BJ (cell line): ENCODE results near the gene AOPEP. TPM values are rescaled to one million over a fixed set of nuclear protein-coding genes. Genes with fewer than 3 reads are reported as not detected.

Experiments
- CTCF ChIA-PET: fragments of 350-600 bp; formaldehyde crosslinking; extraction: SDS; loops from one replicate; lab custom pipeline; 2021; ENCODE audit warnings: antibody characterized with exemption, inconsistent platforms; lab: Yijun Ruan, JAX
- POLR2A ChIA-PET: fragments of 300-600 bp; sonication (Branson Sonifier 250); formaldehyde crosslinking; extraction: SDS; loops from one replicate; lab custom pipeline; 2021; ENCODE audit warnings: antibody characterized with exemption; lab: Charles Lee
- DNase-seq: peaks from one replicate; pipeline ENCODE4 v3.0.0-alpha.2; 2011; ENCODE audit warnings: low read depth
- H3K27me3 ChIP-seq: 2 replicates; pipeline ENCODE4 v1.6.0; 2011; ENCODE audit warnings: low read length; ENCODE audit not compliant: control insufficient read depth, insufficient read depth
- H3K36me3 ChIP-seq: 2 replicates; pipeline ENCODE4 v1.5.1; 2011; ENCODE audit warnings: low read length; ENCODE audit not compliant: control insufficient read depth, insufficient read depth
- H3K4me3 ChIP-seq: 2 replicates; pipeline ENCODE4 v1.5.1; 2011; ENCODE audit warnings: low read depth, mild to moderate bottlenecking, control low read depth, low read length
- polyA plus RNA-seq: library from polyadenylated mRNA; depleted of rRNA; stranded (reverse); fragments of >200 nt; gene quantifications from 2 replicates; pipeline ENCODE4 v1.2.3, GENCODE V29; 2011
- TF ChIP-seq, protein P1 (sequence below): IDR thresholded peaks from 2 replicates; pipeline ENCODE4 v1.5.1; 2011; ENCODE audit warnings: low read depth, mild to moderate bottlenecking, control low read depth, inconsistent platforms, low read length, moderate library complexity; ENCODE audit not compliant: insufficient read depth

Gene AOPEP
- polyA plus RNA-seq, 1 experiment: 52.1 TPM

DNA sequence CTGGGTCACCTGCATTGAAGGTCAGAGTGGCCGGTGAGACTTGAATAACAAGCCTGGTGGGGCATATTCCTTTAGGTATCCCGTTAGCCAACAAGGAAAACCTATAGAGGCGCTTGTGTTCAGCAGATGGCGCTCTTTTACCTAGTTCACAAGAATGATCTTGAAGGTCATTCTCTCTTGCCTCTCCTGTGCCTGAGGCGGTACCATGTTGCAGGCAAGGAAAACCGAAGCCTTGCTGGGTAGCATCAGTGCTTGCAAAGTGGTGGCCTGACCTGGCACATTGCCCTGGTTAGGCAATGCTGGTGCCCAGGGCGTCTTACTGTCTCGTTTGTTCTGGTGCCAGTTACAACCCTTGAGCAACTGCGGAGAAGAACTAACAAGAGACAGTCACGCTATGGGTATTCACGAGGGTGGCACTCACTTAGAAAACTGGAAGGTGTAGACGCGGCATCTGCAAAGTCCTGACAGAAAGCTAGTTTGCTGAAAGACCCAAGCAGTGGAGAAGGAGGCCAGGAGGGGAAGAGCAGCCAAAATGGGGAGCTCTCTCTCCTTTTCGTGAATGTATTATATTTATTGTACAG lies 56.7 kb downstream of the AOPEP start:
- no peak overlapping the region for H3K4me3 ChIP-seq
- H3K36me3 ChIP-seq: no peaks in the 10 kb centered on the region
- CTCF ChIA-PET: interaction anchor here (0.6 to 3.8 kb wide), 32 partner anchors 9 to 348 kb away, joined by 3 to 16 read pairs (median 4); no protein-coding TSS in a partner anchor
- H3K27me3 ChIP-seq: no peaks in the 10 kb centered on the region
- TF ChIP-seq, protein P1, sequence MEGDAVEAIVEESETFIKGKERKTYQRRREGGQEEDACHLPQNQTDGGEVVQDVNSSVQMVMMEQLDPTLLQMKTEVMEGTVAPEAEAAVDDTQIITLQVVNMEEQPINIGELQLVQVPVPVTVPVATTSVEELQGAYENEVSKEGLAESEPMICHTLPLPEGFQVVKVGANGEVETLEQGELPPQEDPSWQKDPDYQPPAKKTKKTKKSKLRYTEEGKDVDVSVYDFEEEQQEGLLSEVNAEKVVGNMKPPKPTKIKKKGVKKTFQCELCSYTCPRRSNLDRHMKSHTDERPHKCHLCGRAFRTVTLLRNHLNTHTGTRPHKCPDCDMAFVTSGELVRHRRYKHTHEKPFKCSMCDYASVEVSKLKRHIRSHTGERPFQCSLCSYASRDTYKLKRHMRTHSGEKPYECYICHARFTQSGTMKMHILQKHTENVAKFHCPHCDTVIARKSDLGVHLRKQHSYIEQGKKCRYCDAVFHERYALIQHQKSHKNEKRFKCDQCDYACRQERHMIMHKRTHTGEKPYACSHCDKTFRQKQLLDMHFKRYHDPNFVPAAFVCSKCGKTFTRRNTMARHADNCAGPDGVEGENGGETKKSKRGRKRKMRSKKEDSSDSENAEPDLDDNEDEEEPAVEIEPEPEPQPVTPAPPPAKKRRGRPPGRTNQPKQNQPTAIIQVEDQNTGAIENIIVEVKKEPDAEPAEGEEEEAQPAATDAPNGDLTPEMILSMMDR: peak; percentile 67
- peak; percentile 58 for DNase-seq
- POLR2A ChIA-PET: no interaction called here

DNA sequence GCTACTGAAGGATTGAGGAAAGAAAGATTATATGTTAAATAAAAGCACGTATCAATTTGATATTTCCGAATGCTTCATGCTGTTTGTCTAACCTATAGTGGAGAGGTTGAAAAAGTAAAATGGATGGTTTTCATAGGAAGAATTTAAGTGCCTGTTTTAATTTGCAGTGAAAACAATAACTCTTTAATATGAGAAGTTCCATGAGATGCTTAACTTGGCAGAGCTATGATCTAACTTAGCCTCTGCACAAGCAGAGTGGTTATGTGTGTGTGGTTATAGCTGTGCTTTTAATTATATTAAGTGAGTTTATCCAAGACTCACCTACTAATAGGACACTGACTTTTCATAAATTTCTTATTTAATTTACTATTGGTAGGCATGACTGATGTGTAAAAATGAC lies 57.4 kb downstream of the AOPEP start:
- ChIA-PET CTCF (interaction anchor here (0.6 to 3.8 kb wide), 22 partner anchors 8 to 347 kb away, joined by 3 to 16 read pairs (median 4); no protein-coding TSS in a partner anchor), POLR2A (no interaction called here)
- Histone ChIP-seq H3K27me3 (no peaks in the 10 kb centered on the region), H3K36me3 (no peaks in the 10 kb centered on the region), H3K4me3 (no peak overlapping the region)
- DNase-seq: no peak
- TF ChIP-seq, protein P1: no peak

DNA sequence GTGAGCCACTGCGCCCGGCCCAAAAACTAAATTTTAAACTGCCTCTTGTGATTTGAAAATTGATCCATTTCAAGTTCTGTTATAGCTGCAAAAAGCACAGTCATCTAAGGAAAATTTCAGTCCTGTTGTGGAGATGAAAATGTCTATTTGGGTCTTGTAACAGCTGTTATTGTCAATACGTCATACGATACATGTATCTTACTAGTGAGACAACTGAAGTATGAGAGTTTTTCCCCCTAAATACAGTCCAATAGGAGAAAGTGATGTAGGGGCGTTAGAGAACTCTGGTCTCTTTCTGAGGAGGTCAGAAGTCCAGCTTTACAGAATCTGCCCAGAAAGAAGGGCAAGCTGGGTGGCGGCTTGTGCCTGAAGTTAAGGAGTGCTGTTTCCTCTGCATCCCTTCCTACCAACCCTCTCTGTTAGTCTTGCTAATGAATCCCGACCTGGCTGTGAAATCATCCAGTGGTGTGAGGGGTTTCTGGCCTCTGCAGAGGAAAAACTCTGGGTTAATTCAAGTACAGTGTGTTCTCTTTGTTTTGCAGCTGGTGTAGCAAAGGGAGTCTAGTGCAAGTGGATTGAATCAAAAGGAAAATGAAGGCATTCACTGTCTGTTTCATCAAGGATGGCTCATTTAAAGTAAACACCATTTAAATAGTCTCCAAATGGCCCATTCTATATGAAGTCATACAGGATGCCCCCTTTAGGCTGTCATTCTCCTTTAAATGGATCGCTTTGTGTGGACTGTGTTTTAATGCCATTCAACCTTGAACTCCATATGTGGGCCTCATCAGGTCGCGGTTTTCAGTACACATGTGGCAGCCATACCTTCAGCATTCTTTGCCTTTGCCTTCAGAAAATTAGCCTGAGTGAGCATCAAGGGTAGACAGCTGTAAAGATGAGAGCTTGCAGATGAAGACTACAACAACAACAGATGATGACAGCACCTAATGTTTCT lies 59.0 kb downstream of the AOPEP start:
- H3K27me3 ChIP-seq: no peaks in the 10 kb centered on the region
- H3K4me3 ChIP-seq: no peak overlapping the region
- H3K36me3 ChIP-seq: no peaks in the 10 kb centered on the region
- TF ChIP-seq, protein P1: no peak
- POLR2A ChIA-PET: interaction anchor here (1.3 kb wide), 1 partner anchor 128 kb away, joined by 3 read pairs; no protein-coding TSS in a partner anchor
- CTCF ChIA-PET: interaction anchor here (0.5 to 3.8 kb wide), 7 partner anchors 12 to 342 kb away, joined by 3 to 16 read pairs (median 3); no protein-coding TSS in a partner anchor
- DNase-seq: no peak

DNA sequence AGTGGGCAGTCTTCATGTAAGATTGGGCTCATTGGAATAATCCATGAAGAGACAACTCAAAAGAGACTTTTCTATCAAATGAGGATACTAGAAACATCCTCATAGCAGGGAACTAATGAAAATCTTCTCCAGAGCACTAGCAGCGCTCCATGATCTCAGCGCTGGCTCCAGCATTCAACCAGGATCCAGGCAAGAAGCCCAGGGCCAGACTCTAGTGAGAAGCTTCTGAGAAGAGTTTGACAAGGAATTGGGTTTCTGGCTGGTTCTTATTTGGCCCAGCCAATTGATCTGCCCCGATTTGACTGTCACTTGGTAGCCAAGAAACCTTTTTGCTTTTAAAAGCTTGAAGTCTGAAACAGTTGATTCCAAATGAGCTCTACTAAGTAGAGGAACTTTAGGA lies 60.1 kb downstream of the AOPEP start:
- TF ChIP-seq, protein P1: no peak
- Histone ChIP-seq H3K4me3 (no peak overlapping the region), H3K27me3 (no peaks in the 10 kb centered on the region), H3K36me3 (no peaks in the 10 kb centered on the region)
- POLR2A ChIA-PET: interaction anchor here (1.3 kb wide), 1 partner anchor 127 kb away, joined by 3 read pairs; no protein-coding TSS in a partner anchor
- CTCF ChIA-PET: no interaction called here
- DNase-seq: no peak

DNA sequence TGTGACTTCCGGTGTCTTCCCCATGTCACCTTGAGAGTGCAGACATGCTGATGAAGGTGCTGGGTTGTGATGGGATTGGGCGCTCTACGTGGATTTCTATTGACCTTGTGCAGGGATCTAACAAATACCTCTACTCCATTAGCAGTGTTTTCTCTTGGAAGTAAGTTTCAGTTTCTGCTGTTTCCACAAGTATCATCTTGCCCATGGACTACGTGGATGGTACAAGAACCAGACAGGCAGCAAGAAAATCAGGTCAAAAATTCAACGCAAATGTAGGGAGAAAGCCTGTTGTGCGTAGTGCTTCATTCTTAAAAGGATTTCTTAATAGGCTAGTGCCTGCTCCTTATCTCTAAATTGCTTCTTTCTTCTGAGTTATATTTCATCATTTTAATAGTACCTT lies 60.8 kb downstream of the AOPEP start:
- Histone ChIP-seq H3K4me3 (no peak overlapping the region), H3K27me3 (no peaks in the 10 kb centered on the region), H3K36me3 (no peaks in the 10 kb centered on the region)
- no peak for DNase-seq
- ChIA-PET CTCF (no interaction called here), POLR2A (no interaction called here)
- TF ChIP-seq, protein P1: no peak
